ENCODE results near the gene NPDC1.
A peak's percentile ranks its signal among the peaks of the same experiment; 100 is the strongest.
"Not testable (repeated sequence)": the region's sequence is repeated elsewhere in the genome, so short reads cannot be mapped to it uniquely, and the experiment has no call there.

The NPDC1 gene

GRCh38 chr9:137034709-137035506, 11.1 kb downstream of the NPDC1 start:
- DNase-seq (ENCODE audit: insufficient read length, low spot score) (peak; percentile 96), FAIRE-seq (no peak)
- TF ChIP-seq CTCF (IDR thresholded peaks at IDR 0.05; ENCODE audit: insufficient read depth, missing control alignments) = peak; percentile 96

- FAIRE-seq (no peak), DNase-seq (ENCODE audit: insufficient read length, low spot score) (no peak)
- no peak for TF ChIP-seq CTCF (IDR thresholded peaks at IDR 0.05; ENCODE audit: insufficient read depth, missing control alignments)
These were observed 11.8 kb downstream of the NPDC1 start for GRCh38 chr9:137034039-137034708.

GRCh38 chr9:137033481-137033880, 12.5 kb downstream of the NPDC1 start:
- not testable (repeated sequence) for DNase-seq (ENCODE audit: insufficient read length, low spot score); FAIRE-seq

- FAIRE-seq (no peak), DNase-seq (ENCODE audit: insufficient read length, low spot score) (no peak)
- no peak for TF ChIP-seq CTCF (IDR thresholded peaks at IDR 0.05; ENCODE audit: insufficient read depth, missing control alignments)
These were observed 13.1 kb downstream of the NPDC1 start for GRCh38 chr9:137032858-137033257.

GRCh38 chr9:137031904-137032640, 13.9 kb downstream of the NPDC1 start, which contains the start of gene FUT7:
FUT7 (minus strand) TSS chr9:137032088; CDS start chr9:137031991, 97 bp downstream.
- TF ChIP-seq CTCF (IDR thresholded peaks at IDR 0.05; ENCODE audit: insufficient read depth, missing control alignments) = no peak
- FAIRE-seq (no peak), DNase-seq (ENCODE audit: insufficient read length, low spot score) (no peak)

- TF ChIP-seq CTCF (IDR thresholded peaks at IDR 0.05; ENCODE audit: insufficient read depth, missing control alignments) = no peak
- FAIRE-seq = no peak
- no peak for DNase-seq (ENCODE audit: insufficient read length, low spot score)
These were observed 15.1 kb downstream of the NPDC1 start for GRCh38 chr9:137030538-137031527.

All from D721Med (cell line).